HG02759 (cell line): ENCODE data around the gene HECA.
A peak's percentile ranks its signal among the peaks of the same experiment; 100 is the strongest.
"Not testable (repeated sequence)": the region's sequence is repeated elsewhere in the genome, so short reads cannot be mapped to it uniquely, and the experiment has no call there.

Experiments used
- ATAC-seq: cut with Tn5 transposase; IDR thresholded peaks from one replicate; pipeline ENCODE4 v1.9.1; 2021; ENCODE audit warnings: mild to moderate bottlenecking, moderate library complexity; ENCODE audit not compliant: unreplicated experiment

Gene HECA

DNA sequence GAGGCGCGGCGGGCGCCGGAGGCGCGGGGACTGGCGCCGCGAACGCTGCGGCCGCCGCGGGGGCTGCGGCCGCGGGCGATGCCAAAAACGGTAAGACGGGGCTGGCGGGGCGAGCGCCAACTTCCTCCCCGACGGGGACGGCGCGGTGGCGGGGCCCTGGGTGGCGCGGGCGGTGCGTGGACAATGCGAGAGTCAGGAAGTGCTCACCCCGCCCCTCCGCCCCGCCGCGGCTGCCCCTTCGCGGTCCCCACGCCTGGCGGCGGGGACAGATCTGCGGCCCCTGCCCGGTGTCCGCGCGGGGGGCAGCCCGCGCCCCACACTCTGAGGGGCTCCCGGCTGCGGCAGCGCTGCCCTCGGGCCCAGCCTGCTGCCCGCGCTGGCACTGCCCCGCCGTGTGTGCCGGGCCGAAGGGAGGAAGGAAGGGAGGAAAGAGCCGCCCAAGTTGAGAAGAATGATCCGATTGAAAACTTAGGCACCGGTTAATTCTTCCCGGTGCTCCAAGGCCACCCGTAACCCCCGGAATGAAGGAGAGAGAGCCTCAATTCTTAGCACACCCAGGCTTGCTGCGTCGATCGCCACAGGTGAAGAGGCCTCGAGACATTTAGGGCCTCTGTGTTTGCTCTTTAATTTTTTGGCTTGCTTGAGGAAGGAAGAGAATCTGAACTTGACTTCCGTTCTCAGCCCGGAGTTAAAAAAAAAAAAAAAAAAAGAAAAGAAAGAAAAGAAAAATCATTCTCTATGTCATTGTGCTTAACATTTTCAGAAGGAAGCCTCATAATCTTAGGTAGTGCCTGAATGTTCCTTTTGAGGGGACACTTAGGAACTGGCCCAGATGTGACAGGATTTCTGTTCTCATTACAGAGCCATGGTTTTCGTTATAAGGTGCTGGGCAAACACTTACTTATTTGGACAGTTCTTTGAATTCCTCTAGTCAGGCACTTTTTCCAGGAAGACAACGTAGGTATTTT is 982 bp downstream of the HECA start:
- peak; percentile 37 for ATAC-seq

DNA sequence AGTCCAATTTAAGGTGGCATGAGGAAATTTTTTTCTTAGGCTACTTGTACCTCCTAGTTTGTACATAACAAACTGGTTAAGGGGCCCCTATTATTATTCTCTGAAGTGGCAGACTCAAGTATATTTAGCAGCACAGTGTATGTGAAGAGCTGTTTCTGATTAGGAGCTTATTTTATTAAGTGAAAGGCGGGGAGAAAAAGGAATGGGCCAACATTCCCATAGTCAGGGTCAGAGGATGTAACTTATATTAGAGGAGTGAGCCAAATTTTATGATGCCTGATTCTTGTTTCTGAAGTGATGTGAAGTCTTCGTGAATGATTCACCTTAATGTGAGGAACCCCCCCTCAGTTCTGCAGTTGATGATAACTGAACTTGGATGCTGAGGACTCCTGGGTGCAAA is 2.8 kb downstream of the HECA start:
- ATAC-seq = no peak

DNA sequence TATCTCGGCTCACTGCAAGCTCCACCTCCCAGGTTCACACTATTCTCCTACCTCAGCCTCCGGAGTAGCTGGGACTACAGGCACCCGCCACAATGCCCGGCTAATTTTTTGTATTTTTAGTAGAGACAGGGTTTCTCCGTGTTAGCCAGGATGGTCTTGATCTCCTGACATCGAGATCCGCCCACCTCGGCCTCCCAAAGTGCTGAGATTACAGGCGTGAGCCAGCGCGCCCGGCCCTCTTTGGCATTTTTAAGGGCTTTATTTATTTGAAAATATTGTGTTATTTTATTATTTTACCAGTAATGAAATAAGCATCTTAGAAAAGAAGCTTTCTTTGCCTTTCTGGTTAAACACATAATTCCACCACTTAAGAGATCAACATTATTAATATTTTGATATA is 6.0 kb downstream of the HECA start:
- ATAC-seq = not testable (repeated sequence)

DNA sequence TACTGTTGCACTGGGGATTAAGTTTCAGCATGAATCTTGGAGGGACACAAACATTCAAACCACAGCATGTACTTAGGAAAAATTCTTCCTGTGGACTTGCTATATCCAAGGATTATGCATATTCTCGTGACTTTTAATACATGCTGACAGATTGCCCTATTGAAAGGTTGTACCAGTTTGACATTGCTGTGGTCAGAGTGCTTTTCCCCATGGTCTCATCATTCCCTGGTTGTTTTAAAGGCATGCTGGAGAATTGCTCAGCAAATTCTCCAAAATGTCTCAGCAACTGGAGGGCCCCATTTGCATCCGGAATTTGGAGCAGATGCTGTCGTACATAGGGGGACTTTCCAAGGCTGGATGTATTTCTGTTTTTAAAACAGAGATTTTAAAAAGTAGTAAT is 7.4 kb downstream of the HECA start:
- no peak for ATAC-seq

DNA sequence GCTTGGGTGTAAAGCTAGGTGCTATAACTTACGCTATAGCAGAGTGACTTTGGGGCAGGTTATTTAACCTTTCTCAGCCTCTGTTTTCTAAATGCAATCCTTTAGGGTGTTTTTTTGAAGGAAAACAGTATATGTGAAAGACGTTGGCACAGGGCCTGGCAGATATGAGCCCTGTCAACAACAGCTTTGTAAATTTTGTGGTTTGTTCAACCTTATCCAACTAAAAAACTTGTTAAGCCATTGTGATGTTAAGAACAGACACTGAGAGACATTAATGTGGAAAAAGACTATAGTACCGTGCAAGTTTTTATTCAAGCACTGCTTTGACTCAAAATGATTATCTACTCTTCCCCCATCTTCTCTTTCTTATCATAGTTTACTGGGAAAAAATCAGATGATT is 8.2 kb downstream of the HECA start:
- ATAC-seq = no peak

DNA sequence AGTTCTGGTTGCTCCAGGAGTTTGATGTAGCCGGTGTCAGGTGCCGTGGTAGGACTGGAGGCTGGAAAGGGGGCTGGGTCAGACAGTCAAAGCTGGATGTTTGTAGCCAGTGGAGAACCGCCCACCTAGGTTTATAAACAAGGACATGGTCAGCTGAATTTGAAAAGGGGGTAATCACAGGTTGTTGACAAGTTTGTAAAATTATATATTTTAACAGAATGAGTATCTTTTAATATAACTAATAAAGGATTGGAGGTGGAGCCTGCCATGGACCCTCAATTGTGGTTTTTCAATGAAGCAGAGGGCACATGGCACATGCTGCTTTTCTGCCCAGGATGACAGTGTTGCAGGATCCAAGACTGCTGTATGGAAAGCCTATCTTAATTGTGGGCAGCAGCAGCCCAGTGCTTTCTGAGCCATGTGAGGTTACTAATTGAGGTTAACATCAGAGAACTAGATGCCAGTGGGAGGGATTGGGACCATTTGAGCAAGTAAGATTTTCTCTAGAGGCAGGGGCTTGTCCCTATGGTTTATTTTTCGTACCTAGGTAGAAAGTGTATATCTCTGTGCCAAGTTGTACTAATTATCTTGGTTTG is 9.7 kb downstream of the HECA start:
- no peak for ATAC-seq

DNA sequence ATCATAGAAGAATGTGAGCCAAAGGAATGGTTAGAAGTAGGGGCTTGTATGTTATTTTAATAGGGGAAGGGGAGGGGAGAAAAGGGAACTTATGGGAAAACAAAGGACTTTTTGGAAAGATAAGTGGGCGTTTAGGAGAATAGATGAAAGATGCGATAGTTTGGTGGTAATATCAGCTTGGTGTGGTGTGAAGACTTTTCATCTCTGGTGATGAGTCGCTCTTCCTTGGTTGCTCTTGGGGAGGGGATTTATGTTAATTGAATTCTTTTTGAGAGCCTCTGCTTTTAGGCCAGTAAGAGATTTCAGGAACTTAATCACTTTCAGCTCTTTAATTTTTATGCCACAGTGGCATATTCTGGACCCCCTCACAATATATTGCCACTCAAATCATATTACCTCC is 10.8 kb downstream of the HECA start:
- ATAC-seq = no peak

DNA sequence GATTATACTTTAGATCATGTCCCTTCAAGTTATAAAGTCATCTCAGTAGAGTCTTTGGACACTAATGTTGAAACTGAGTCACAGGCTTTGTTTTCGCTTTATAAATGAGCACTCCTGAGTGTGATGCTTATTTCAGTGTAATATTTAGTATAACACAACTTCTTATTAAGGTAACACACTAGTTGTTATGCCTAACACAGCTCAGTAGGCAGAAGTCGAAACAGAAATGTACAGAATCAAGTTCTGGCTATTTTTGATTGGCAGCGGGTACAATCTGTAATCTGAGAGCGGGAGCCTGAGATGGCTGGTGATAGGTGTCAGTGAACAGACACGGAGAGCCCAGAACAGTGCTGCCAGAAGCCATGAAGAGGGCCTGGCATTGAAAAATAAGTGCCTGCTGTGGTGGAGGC is 11.4 kb downstream of the HECA start:
- no peak for ATAC-seq

DNA sequence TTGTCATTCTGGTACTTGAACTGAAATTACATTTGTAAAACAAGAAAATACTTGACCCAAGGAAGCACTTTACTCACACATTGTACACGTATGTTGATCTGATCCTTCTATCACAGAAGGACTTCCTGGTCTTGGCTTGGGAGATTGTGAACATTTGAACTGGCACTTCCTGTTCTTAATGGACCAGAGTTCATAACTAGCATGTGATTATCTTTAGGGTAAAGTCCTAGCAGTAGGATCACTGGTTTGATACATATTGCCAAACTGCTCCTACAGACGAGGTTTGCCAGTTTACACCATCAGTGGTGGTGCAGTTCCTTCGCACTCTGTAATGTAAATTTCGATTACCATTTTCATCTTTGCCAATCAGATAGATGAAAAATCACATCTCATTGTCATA is 12.7 kb downstream of the HECA start:
- no peak for ATAC-seq

DNA sequence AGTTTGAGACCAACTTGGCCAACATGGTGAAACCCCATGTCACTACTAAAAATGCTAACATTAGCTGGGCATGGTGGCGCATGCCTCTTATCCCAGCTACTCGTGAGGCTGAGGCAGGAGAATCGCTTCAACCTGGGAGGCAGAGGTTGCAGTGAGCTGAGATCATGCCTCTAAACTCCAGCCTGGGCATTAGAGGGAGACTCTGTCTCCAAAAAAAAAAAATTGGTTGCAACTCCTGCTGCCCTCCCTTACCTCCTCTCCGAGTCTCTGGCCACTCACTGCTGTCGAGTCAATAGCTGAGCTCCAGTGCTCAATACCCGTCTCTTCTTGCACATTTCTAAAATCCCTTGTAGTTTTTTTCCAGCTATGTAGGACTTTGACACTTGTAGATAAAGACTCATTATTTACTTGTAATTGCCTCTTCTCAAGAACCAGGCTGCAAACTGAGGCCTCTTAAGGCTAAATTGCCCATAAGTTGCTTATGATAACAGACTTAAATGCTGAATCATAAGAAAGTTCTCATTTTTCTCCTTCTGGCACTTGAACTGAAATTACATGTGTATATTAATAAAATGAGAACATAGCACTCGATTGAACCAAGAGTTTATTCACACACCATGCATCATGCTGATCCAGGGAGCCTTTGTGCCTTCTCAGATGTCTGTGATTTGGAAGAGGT is 13.8 kb downstream of the HECA start:
- no peak for ATAC-seq

DNA sequence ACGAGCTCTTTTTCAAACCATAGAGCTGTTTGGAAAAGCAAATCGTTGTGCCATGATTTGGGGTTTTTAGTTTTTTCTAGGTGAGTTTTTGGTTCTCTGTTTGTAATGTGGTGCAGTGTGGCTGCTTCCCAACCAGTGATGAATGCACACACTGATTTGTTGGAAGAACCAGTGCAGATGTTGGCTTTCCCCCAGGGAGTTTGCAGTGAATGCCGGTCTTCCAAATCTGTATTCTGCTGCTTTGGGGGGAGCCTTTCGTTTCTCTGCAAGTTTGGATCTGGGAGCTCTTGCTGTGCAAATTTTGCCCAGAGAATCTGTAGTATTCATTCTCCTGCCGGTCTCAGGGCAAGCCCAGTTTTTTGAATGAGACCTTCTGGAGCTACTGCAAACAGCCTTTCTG is 14.5 kb downstream of the HECA start:
- no peak for ATAC-seq

DNA sequence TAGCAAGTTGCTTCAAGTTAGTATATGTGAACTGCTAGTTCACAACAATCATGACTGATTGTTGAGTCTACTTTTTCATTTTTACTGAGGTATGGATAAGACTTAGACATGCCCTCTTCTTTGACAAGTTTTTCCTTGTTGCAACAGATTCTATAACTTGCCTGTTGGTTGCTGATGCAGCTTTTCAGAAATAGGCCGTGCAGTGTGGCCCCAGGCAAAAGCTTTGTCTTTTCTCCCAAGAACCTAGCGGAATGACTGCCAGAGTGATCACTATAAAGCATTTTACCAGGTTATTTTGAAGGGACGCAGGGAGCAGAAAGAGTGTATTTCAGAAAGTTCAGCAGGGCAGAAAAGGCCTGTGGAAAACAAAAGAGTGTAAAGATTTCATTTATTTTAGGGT is 16.0 kb downstream of the HECA start:
- ATAC-seq = no peak

DNA sequence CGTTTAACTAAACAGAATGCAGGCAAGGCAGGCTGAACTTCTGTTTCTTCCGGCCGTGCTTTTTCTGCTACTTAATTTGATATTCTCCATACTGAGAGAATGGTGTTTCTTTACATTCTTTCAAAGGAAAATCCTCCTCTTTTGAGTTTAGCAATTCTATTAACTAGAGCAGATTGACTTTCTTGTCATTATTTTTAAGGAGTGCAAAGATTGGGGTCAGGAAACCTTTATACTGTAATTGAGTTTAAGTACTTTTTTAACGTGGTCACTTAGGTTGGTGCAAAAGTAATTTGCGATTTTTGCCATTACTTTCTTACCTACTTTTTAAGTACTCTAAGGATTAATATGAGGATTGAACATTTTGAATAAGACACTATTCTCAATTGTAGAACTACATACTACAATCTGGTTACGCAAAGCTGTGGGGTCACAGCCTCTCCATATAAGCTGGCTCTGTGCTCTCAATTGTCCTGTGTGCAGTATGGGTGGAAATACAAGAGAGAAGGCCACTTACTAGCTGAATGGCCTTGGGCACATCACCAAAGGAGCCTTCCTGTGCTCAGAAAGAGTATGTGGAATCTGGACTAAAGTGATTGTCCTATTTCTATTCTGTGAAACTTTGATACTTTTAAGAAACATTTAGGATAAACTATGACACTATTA is 16.7 kb downstream of the HECA start:
- ATAC-seq = no peak

DNA sequence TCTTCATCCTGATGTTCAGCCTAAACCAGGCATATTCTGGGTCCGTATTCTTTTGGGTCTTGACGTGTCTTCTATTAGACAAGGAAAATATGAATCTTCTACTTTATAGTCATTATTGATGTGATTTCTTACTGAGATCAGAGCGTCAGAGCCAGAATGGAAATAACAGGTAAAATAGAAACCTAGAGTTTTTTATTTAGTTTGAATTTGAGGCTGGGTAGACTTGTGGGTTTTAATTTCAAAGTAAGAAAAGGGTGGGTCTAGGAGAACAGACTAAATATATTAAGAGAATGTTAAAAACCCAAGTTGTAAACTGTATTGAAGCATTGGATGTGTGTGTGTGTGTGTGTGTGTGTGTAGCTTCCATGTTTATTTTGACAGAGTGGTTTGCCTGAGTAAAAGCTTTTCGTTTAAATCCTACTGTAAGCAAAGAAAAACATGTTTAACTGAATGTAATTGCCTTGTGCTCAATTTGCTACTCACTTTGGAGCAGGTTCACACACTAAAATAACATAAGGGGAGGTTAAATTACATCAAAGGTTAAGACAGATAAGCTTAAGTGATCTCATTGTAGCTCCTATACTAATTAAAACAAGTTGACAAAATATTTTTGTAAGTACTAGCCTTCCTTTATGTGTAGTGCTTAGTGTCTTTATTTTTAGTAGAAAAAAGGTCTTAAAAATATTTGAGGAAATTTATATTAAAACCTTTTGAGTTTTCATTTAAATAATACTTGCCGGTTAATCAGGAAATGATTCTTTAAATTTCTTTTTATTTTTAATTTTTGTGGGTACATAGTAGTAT is 17.4 kb downstream of the HECA start:
- no peak for ATAC-seq

DNA sequence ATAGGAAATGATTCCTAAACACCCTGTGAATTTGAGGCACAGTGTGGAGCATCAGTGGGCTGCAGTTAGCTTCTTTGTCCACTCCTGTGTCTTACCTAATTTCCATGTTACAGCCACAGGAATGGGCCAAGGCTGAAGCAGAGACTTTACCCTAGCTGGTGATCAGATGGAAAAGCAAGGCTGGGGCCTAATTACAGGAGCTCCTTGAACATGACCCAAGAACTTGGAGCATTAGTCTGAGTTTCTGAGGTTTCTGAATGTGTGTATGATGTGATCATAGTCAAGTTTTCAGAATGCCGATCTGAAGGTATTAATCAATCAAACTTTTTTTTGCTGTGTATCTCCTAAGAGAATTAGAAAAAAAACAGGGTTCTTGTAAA is 18.0 kb downstream of the HECA start:
- ATAC-seq = no peak

DNA sequence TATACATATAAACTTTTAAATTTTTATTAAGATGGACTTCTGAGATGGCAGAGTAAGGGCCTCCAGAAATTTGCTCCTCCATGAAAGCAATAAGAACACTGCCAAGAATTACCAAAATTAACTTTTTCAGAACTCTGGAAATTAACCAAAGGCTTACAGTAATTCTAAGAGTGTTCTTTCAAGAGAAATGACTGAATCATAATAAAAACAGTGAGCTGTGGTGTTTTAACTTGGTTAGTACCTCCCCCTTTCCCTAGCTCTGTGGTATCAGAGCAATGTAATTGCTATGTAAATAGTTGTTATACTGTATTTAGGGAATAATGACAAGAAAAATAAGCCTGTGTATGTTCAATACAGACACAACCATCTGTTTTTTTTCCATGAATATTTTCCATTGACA is 19.0 kb downstream of the HECA start:
- ATAC-seq = no peak

DNA sequence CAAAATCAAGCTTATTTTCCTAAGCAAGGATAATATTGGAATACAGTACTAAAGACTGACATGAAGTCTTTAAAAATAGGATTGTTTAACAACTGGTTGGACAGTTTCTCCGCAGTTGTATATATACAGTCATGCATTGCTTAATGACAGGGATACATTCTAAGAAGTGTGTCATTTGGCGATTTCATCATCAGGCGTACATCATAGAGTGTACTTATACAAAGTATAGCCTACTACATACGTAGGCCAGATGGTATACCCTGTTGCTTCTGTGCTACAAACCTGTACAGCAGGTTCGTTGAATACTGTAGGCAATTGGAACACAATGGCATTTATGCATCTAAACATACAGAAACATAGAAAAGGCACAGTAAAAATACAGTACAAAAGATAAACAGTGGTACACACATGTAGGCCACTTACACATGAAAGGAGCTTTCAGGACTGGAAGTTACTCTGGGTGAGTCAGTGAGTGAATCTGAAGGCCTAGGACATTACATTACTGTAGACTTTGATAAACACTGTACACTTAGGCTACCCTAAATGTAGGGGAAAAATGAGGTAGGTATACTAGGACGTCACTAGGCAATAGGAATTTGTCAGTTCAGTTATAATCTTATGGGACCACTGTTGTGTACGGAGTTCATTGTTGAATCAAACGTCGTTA is 20.1 kb downstream of the HECA start:
- no peak for ATAC-seq

DNA sequence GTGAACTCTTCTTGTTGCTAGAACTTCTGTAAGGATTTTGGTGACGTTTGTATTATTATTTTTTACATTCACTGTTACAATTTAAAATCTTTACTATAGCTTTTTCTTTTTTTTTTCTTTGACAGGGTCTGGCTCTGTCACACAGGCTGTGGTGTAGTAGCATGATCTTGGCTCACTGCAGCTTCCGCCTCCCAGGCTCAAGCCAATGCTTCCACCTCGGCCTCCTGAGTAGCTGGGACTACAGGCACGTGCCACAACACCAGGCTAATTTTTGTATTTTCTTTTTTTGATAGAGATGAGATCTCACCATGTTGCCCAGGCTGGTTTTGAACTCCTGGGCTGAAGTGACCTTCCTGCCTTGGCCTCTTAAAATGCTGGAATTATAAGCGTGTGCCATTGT is 21.2 kb downstream of the HECA start:
- no peak for ATAC-seq

DNA sequence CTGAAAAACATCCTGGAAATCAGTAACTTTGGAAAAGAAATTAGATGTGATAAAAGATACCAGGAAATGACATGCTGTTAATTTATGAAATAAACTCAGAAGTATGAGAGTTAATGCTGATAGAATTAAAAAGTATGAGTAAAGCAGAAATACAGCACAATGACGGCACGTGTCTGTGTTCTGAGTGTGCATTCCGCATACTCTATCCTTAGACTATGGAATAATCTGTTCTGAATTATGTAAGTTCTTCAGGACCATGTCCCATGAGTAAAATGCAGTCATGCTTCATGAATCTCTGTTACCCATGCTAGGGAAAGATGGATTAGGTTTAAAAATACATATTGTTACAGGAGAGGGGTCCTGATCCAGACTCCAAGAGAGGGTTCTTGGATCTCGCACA is 21.7 kb downstream of the HECA start:
- no peak for ATAC-seq

DNA sequence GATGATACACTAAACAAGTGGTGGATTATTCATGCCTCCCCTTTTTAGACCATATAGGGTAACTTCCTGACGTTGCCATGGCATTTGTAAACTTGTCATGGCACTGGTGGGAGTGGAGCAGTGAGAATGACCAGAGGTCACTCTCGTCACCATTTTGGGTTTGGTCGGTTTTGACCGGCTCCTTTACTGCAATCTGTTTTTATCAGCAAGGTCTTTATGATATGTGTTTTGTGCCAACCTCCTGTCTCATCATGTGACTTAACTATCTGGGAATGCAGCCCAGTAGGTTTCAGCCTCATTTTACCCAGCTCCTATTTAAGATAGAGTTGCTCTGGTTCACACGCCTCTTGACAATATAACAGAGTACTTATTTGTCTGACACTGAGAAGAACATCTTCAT is 22.2 kb downstream of the HECA start:
- ATAC-seq = not testable (repeated sequence)
